Hepatocyte (in vitro differentiated cells): Measurements from ENCODE around the gene SOD2.
A peak's percentile ranks its signal among the peaks of the same experiment; 100 is the strongest.

ENCODE experiments used
- EZH2 ChIP-seq: fragments of 200-600 bp; sonication (generic); IDR thresholded peaks from 2 replicates; pipeline ENCODE4 v1.6.1; 2016; ENCODE audit warnings: antibody characterized with exemption, mild to moderate bottlenecking, borderline replicate concordance
- EZH2phosphoT487 ChIP-seq: fragments of 200-600 bp; sonication (generic); IDR thresholded peaks from one replicate; pipeline ENCODE4 v1.6.1; 2018; ENCODE audit warnings: antibody characterized with exemption, mild to moderate bottlenecking, low read depth, moderate library complexity; ENCODE audit not compliant: unreplicated experiment, severe bottlenecking
- TF ChIP-seq, protein P1 (sequence below): fragments of 200-600 bp; sonication (generic); IDR thresholded peaks from 2 replicates; pipeline ENCODE4 v1.5.1; 2016; ENCODE audit warnings: antibody characterized with exemption, mild to moderate bottlenecking; ENCODE audit not compliant: poor library complexity

DNA sequence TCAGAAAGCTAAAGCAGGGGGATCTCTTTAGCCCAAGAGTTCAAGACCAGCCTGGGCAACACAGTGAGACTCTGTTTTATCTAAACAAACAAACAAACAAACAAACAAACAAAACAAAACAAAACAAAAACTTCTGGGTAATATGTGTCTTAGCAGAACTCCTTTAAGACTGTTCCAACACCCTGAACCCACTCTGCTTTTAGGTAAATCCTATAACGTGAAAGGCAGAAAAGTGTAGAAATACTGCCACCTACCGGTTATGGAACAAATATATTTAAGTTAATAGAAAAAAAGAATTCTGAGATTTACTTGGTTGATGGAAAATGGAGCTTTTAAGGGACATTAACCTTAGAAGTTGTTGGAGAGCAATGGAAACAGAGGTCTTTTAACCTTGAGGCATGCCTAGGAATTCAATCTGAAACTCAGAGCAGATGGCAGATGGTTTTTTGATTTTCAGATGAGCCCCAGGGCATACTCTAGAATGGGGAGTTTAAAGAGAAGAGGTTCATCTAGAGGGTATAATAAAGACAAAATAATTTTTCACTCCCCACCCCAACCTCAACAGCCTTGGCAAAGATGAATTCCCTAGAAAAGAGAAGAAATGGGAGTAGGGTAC is 38.5 kb downstream of the SOD2 start:
- TF ChIP-seq, protein P1, sequence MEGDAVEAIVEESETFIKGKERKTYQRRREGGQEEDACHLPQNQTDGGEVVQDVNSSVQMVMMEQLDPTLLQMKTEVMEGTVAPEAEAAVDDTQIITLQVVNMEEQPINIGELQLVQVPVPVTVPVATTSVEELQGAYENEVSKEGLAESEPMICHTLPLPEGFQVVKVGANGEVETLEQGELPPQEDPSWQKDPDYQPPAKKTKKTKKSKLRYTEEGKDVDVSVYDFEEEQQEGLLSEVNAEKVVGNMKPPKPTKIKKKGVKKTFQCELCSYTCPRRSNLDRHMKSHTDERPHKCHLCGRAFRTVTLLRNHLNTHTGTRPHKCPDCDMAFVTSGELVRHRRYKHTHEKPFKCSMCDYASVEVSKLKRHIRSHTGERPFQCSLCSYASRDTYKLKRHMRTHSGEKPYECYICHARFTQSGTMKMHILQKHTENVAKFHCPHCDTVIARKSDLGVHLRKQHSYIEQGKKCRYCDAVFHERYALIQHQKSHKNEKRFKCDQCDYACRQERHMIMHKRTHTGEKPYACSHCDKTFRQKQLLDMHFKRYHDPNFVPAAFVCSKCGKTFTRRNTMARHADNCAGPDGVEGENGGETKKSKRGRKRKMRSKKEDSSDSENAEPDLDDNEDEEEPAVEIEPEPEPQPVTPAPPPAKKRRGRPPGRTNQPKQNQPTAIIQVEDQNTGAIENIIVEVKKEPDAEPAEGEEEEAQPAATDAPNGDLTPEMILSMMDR: peak; percentile 79
- TF ChIP-seq EZH2 (no peak), EZH2phosphoT487 (no peak)
